Measurements from ENCODE around the gene SPINK8. TPM values are rescaled to one million over a fixed set of nuclear protein-coding genes. Genes with fewer than 3 reads are reported as not detected.

Gene SPINK8
- total RNA-seq, 1 experiment from 2014 or later = not detected

DNA sequence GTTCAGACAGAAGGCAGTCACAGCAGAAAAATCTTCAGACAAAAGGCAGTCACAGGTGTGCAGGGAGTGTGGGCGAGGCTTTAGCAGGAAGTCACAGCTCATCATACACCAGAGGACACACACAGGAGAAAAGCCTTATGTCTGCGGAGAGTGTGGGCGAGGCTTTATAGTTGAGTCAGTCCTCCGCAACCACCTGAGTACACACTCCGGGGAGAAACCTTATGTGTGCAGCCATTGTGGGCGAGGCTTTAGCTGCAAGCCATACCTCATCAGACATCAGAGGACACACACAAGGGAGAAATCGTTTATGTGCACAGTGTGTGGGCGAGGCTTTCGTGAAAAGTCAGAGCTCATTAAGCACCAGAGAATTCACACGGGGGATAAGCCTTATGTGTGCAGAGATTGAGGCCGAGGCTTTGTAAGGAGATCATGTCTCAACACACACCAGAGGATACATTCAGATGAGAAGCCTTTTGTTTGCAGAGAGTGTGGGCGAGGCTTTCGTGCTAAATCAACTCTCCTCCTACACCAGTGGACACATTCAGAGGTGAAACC is 65.0 kb downstream of the SPINK8 start:
- Histone ChIP-seq H3K14ac (ENCODE audit: insufficient read depth, low read length) (no peak overlapping the region), H3K79me2 (ENCODE audit: insufficient read depth, low read length) (no peaks in the 10 kb centered on the region; the same call in 1 of the 2 replicates), H2BK12ac (ENCODE audit: insufficient read length, low read depth, low read length) (no peak overlapping the region), H4K5ac (ENCODE audit: insufficient read length, low read depth, low read length) (no peak overlapping the region), H3K23me2 (ENCODE audit: insufficient read length, low read depth, low read length, poor library complexity, severe bottlenecking) (no peaks in the 10 kb centered on the region), H2BK20ac (ENCODE audit: low read depth, low read length, poor library complexity, severe bottlenecking) (no peak overlapping the region), H2AFZ (ENCODE audit: low read length) (no peak overlapping the region), H3K4me2 (ENCODE audit: insufficient read depth, insufficient read length, low read length) (no peak overlapping the region), H3K23ac (ENCODE audit: insufficient read length, low read depth, low read length) (no peak overlapping the region), H3K27me3 (ENCODE audit: insufficient read depth, low read length) (no peaks in the 10 kb centered on the region), H3K79me1 (ENCODE audit: insufficient read depth, low read depth, low read length, poor library complexity, severe bottlenecking) (peaks cover 3% of the 10 kb centered on the region), H3K27ac (ENCODE audit: insufficient read length, low read depth, low read length) (no peak overlapping the region), H3T11ph (ENCODE audit: low read length) (no peak overlapping the region), H3K9me3 (ENCODE audit: control insufficient read depth, low read depth, low read length) (peaks cover 6% of the 10 kb centered on the region), H3K4me1 (ENCODE audit: insufficient read depth, low read length) (no peaks in the 10 kb centered on the region), H3K4ac (ENCODE audit: low read depth, low read length) (no peak overlapping the region), H3K18ac (ENCODE audit: insufficient read length, low read depth, low read length) (no peak overlapping the region), H4K20me1 (ENCODE audit: control insufficient read depth, insufficient read depth, insufficient read length) (no peaks in the 10 kb centered on the region), H3K56ac (ENCODE audit: insufficient read length, low read depth, low read length) (no peak overlapping the region), H4K8ac (replicated peaks; ENCODE audit: insufficient read length, low read depth, low read length) (no peak overlapping the region), H2AK5ac (ENCODE audit: insufficient read length, low read length) (no peak overlapping the region), H2BK5ac (ENCODE audit: insufficient read length, low read length) (no peak overlapping the region), H2BK120ac (ENCODE audit: low read depth, low read length, poor library complexity, severe bottlenecking) (no peak overlapping the region), H2BK15ac (ENCODE audit: low read depth, low read length) (no peak overlapping the region), H3K9ac (ENCODE audit: extremely low read depth, insufficient read length, low read length) (no peak overlapping the region), H4K91ac (ENCODE audit: insufficient read length, low read depth, low read length) (no peak overlapping the region)
- peaks cover 15 to 23% of the 10 kb centered on the region in 2 experiments for H3K9me3 Mint-ChIP-seq
- H3K36me3 Mint-ChIP-seq (ENCODE audit: insufficient read depth in 1 of 3, low read depth in 3 of 3) = peaks cover 79 to 84% (median 81%) of the 10 kb centered on the region in 3 experiments
- no peaks in the 10 kb centered on the region; the same call in 1 of the 2 replicates for H3K27me3 Mint-ChIP-seq (ENCODE audit: low read depth)
- peak overlapping the region in 1 of 3 experiments; percentile 62; a peak in 1 of 7 replicates for H3K27ac Mint-ChIP-seq
- WGBS (ENCODE audit: extremely low coverage, insufficient read length, low lambda C conversion rate) = no CpG with 5 or more reads among the region's 13 CpGs
- TF ChIP-seq, protein P1, sequence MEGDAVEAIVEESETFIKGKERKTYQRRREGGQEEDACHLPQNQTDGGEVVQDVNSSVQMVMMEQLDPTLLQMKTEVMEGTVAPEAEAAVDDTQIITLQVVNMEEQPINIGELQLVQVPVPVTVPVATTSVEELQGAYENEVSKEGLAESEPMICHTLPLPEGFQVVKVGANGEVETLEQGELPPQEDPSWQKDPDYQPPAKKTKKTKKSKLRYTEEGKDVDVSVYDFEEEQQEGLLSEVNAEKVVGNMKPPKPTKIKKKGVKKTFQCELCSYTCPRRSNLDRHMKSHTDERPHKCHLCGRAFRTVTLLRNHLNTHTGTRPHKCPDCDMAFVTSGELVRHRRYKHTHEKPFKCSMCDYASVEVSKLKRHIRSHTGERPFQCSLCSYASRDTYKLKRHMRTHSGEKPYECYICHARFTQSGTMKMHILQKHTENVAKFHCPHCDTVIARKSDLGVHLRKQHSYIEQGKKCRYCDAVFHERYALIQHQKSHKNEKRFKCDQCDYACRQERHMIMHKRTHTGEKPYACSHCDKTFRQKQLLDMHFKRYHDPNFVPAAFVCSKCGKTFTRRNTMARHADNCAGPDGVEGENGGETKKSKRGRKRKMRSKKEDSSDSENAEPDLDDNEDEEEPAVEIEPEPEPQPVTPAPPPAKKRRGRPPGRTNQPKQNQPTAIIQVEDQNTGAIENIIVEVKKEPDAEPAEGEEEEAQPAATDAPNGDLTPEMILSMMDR (conservative IDR thresholded peaks at IDR 0.05) = no peak
- no peak for DNase-seq
- no peak overlapping the region for H3K4me3 Mint-ChIP-seq
- H3K4me1 Mint-ChIP-seq = peaks cover 0 to 1% of the 10 kb centered on the region in 2 experiments; a peak in 2 of 4 replicates
